Activated naive CD4-positive, alpha-beta T cell treated with anti-CD3 and anti-CD28 coated beads, Interleukin-2, amount 10 ng/mL, durations not matched to agents 7 days and 5 days (primary cell): Measurements from ENCODE around the gene TSPAN3.

ENCODE experiments used
- CTCF ChIA-PET: fragments of 350-600 bp; sonication (Branson Sonifier 250); formaldehyde crosslinking; loops from one replicate; lab custom pipeline; 2021; ENCODE audit warnings: antibody characterized with exemption; lab: Charles Lee
- DNase-seq: peaks from one replicate; pipeline ENCODE4 v3.0.0-alpha.2; 2020
- H3K27ac Mint-ChIP-seq: one replicate; pipeline ENCODE4 v1.8.0; 2021; ENCODE audit warnings: mild to moderate bottlenecking, moderate library complexity, mixed read lengths
- H3K27me3 Mint-ChIP-seq: one replicate; pipeline ENCODE4 v1.8.0; 2021; ENCODE audit warnings: mild to moderate bottlenecking, mixed read lengths
- H3K36me3 Mint-ChIP-seq: one replicate; pipeline ENCODE4 v1.8.0; 2021; ENCODE audit warnings: mixed read lengths
- H3K4me1 Mint-ChIP-seq: one replicate; pipeline ENCODE4 v1.8.0; 2021; ENCODE audit warnings: mixed read lengths
- H3K4me3 Mint-ChIP-seq: one replicate; pipeline ENCODE4 v1.8.0; 2021; ENCODE audit warnings: mild to moderate bottlenecking, moderate library complexity, mixed read lengths
- H3K9me3 Mint-ChIP-seq: one replicate; pipeline ENCODE4 v1.8.0; 2021; ENCODE audit warnings: mixed read lengths

The TSPAN3 gene

DNA sequence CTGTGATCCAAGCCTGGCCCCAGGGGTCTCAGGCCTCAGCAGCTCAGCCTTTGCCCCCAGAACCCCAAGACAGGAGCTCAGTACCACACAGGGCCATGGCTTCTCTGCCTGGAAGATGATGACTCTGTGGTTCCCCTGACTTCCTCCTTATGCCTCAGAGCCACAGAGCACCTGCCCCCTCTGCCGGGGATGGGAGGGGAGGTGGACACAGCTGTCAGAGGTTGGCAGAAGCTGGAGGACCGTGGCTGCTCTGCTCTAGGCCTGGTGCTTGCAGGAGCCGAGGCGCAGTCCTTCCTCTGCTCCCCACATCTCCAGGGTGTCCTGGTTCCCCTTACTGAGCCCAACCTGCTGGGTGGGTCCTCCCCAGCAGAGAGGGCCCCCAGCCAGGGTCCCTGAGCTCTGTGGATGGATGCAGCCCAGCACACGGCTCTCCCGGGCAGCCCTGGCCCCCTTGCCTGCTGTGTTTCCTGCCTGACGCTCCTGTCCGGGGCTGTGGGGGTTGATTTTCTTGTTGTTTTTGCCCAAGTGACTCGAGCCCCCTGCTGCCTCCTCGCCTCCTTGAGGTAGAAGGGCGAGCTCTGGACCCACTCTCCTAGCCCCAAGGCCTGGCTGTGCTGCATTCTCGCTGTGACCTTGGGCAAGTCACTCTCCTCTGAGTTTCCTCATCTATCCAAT, 39.4 kb downstream of the TSPAN3 start:
- Mint-ChIP-seq H3K4me3 (no peak overlapping the region), H3K9me3 (peaks cover 14% of the 10 kb centered on the region), H3K36me3 (peaks cover 68% of the 10 kb centered on the region), H3K27me3 (no peaks in the 10 kb centered on the region), H3K27ac (no peak overlapping the region), H3K4me1 (peaks cover 3% of the 10 kb centered on the region)
- DNase-seq = peak; percentile 52
- CTCF ChIA-PET = interaction anchor here (0.5 to 6.9 kb wide), 11 partner anchors 8 to 513 kb away, joined by 3 to 82 read pairs (median 3); no protein-coding TSS in a partner anchor

DNA sequence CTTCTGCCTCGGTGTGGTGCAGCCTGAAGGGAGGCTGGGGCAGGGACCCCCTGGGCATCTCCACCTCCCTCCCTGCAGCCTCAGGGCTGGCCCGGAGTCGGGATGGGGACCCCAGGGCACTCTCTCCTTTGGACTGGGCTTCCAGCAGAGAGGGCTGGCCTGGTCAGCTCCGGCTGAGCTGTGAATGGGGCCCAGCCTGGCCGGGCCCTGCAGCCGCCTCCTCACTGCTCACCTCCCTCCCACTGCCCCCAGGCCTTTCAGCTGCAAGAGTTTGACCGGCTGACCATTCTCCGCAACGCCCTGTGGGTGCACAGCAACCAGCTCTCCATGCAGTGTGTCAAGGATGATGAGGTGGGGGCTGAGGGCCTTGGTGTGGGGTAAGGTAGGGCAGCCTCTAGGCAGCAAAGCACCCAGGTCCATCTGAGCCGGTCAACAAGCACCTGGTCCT, 40.0 kb downstream of the TSPAN3 start:
- Mint-ChIP-seq H3K4me1 (peaks cover 5% of the 10 kb centered on the region), H3K27me3 (no peaks in the 10 kb centered on the region), H3K27ac (no peak overlapping the region), H3K4me3 (no peak overlapping the region), H3K36me3 (peaks cover 65% of the 10 kb centered on the region), H3K9me3 (peaks cover 8% of the 10 kb centered on the region)
- CTCF ChIA-PET = interaction anchor here (0.5 to 6.9 kb wide), 9 partner anchors 14 to 513 kb away, joined by 3 to 82 read pairs (median 3); no protein-coding TSS in a partner anchor
- peak; percentile 13 for DNase-seq

DNA sequence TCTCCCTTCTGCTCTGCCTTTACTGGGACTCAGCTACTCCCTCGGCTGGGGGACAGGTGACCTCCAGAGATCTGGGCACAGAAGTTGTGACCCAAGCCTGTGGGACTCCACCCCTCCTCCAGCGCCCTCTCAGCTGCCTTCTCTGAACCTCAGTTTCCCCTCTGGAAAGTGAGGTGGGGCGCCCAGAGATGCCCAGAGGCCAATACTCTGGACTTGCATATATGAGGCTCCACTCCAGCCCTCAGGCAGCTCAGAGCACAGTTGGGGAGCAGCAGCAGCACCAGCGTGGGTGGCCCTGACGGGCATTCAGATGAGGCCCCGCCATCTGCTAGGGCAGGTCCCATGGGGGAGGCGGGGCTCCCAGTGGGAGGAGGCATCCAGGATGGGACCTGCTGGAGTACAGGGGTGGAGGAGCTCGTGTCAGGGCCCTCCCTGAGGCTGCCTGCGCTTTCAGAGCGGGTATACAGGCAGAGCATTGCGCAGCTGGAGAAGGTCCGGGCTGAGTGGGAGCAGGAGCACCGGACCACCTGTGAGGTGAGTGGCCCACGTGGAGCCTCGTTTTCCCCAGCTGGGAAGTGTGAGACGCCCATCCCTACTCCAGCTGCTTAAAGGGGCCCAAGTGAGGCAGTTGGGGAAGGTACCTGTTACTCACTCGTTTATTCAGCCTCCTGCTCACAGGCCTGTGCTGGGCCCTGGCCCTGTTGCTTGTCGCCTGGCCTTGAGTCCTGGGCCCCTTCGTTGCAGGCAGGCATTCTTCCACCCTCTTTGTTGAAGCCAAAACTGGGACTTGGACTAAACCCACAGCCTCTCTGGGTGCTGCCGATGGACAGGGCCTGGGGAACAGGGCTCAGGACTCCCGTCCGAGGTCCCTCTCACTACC, 40.6 kb downstream of the TSPAN3 start:
- DNase-seq = peak; percentile 18
- Mint-ChIP-seq H3K36me3 (peaks cover 62% of the 10 kb centered on the region), H3K27ac (peak overlapping the region; percentile 28), H3K9me3 (peaks cover 4% of the 10 kb centered on the region), H3K4me3 (no peak overlapping the region), H3K4me1 (peaks cover 7% of the 10 kb centered on the region), H3K27me3 (no peaks in the 10 kb centered on the region)
- CTCF ChIA-PET = interaction anchor here (1.2 to 6.9 kb wide), 3 partner anchors 42 to 514 kb away, joined by 4 to 82 read pairs (median 9); no protein-coding TSS in a partner anchor

DNA sequence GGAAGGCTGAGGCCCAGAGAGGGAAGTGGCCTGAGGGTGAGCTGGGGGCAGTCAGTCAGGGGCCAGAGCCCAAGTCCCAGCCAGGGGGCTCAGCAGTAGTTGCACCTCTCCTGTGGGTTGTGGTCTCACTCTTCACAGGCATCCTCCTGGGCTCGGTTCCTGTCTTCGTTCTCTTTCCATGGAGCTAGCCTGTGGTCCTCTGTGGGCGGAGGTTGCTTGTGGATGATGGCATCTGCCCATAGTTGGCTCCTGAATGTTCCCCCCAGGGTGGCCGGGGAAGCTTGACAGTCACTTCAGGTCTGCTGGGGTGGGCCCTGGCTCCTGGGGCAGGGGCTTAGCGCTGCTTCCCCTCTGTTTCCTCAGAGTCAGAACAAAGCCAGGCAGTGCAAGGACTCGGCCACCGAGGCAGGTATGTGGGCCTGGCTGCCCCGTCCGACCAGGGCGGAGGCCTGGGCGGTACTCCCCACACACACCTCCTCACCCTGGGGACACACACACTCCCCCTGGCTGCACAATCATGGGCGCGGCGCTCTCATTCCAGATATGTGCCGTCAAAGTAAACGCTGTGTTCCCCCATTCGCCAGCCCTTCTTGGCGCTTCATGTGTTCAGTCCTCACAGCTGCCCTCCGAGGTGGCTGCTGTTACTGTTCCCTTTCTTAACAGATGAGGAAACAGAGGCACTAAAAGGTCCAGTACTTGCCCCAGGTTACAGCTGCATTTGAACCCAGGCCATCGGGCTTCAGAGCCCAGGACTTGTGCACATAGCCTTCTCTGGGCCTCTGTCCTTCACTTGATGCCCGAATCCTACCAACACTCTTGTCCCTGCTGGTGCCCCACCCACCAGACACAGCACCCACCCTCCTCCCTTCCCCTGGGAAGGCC, 41.5 kb downstream of the TSPAN3 start:
- H3K4me1 Mint-ChIP-seq = peaks cover 7% of the 10 kb centered on the region
- peaks cover under 1% of the 10 kb centered on the region for H3K9me3 Mint-ChIP-seq
- H3K27me3 Mint-ChIP-seq = no peaks in the 10 kb centered on the region
- CTCF ChIA-PET = interaction anchor here (6.9 kb wide), 1 partner anchor 54 kb away, joined by 82 read pairs; no protein-coding TSS in a partner anchor
- H3K36me3 Mint-ChIP-seq = peaks cover 57% of the 10 kb centered on the region
- no peak overlapping the region for H3K4me3 Mint-ChIP-seq
- H3K27ac Mint-ChIP-seq = no peak overlapping the region
- DNase-seq = peak; percentile 18

DNA sequence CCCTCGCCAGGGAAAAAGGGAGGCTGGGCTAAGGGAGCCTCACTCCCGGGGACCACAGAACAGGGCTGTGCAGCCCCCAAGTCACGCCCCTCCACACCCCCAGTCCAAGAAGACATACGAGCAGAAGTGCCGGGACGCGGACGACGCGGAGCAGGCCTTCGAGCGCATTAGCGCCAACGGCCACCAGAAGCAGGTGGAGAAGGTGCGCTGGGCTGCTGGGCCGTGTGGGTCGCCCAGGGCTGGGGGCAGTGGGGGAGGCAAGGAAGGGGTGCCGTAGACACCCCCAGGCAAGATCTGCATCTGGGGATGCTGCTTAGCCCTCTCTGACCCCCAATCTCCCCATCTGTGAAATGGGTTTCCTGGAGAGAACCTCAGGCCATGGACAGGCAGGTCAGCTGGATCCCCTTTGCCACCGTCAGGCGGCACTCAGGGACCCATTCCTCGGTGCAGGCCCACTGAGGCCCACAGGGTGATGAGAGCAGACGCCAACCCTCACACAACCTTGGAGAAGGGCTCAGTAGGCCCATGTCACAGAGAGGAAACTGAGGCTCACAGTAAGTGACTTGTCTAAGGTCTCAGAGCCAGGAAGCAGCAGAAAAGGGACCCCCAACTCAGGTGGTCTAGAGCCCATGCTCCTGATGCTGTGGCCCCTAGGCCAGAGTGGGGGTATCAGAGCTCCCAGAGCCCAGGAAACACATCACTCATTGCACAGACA, 42.3 kb downstream of the TSPAN3 start:
- Mint-ChIP-seq H3K27ac (no peak overlapping the region), H3K36me3 (peaks cover 56% of the 10 kb centered on the region), H3K27me3 (no peaks in the 10 kb centered on the region), H3K4me1 (peaks cover 15% of the 10 kb centered on the region), H3K4me3 (no peak overlapping the region), H3K9me3 (no peaks in the 10 kb centered on the region)
- CTCF ChIA-PET = interaction anchor here (6.9 kb wide), 1 partner anchor 54 kb away, joined by 82 read pairs; no protein-coding TSS in a partner anchor
- DNase-seq = peak; percentile 11

DNA sequence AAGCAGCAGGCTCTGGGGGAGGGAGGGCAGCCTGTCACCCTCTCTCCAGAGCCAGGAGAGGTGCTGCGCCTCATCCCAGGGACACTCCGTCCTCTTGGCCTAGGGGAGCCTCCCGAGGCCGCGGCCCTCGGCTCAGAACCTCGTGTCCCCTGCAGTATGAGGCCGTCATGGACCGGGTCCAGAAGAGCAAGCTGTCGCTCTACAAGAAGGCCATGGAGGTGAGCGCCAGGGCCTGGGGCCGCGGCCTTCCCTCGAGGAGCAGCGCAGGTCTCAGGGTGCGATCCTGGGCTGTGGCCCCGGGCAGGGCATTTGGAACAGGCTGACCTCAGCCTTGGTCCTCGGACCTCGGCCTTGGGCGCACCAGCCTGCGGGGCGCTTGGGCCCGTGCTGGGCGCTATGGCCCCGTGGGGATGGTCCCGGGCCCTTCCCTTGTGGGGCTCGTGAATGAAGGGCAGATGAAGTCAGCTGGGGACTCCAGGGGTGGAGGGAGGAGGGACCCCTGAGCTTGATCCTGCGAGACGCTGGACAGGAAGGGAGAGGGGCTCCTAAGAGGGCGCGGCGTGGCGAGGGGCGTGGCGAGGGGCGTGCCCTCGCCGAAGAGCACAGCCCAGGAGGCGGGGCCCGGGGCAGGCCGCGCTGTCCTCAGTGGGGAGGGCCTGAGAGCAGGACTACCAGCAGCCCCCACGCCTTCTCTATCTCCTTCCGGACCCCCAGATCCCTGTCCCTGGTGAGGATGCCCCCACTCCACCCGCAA, 43.0 kb downstream of the TSPAN3 start:
- H3K36me3 Mint-ChIP-seq = peaks cover 57% of the 10 kb centered on the region
- CTCF ChIA-PET = interaction anchor here (7.0 kb wide), 1 partner anchor 53 kb away, joined by 103 read pairs; no protein-coding TSS in a partner anchor
- peak overlapping the region; percentile 7 for H3K27ac Mint-ChIP-seq
- no peak overlapping the region for H3K4me3 Mint-ChIP-seq
- no peaks in the 10 kb centered on the region for H3K27me3 Mint-ChIP-seq
- H3K9me3 Mint-ChIP-seq = no peaks in the 10 kb centered on the region
- DNase-seq = peak; percentile 17
- H3K4me1 Mint-ChIP-seq = peaks cover 22% of the 10 kb centered on the region

DNA sequence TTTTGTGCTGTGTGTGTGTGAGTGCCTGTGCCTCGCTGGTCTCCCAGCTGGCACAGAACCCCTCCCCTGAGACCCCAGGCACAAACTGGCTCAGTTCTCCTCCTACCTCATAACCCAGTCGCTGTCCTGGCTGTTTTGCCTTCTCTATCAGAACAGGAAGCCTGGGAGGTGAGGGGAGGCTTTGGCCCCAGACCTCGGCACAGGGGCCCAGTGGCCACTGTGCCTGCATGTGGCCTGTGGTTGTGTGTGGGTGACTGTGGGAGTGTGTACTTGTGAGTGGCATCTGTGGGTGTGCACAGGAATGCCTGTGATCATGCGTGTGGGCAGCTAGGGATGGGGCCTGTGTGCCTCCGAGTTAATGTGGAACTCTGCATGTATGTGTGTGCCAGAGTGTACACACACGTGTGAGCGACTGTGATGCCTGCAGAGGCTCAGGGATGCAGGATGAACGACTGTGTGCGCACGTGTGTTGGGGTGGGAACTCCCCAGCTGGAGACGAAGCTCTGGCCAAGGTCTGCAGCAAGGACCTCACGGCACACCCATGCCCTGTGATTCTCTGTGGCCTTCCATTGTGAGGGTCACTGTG, 43.7 kb downstream of the TSPAN3 start:
- no peak overlapping the region for H3K4me3 Mint-ChIP-seq
- H3K36me3 Mint-ChIP-seq = peaks cover 60% of the 10 kb centered on the region
- peak; percentile 13 for DNase-seq
- peaks cover 29% of the 10 kb centered on the region for H3K4me1 Mint-ChIP-seq
- H3K27ac Mint-ChIP-seq = peak overlapping the region; percentile 64
- H3K27me3 Mint-ChIP-seq = no peaks in the 10 kb centered on the region
- H3K9me3 Mint-ChIP-seq = no peaks in the 10 kb centered on the region
- CTCF ChIA-PET = interaction anchor here (7.0 kb wide), 1 partner anchor 52 kb away, joined by 103 read pairs; no protein-coding TSS in a partner anchor

DNA sequence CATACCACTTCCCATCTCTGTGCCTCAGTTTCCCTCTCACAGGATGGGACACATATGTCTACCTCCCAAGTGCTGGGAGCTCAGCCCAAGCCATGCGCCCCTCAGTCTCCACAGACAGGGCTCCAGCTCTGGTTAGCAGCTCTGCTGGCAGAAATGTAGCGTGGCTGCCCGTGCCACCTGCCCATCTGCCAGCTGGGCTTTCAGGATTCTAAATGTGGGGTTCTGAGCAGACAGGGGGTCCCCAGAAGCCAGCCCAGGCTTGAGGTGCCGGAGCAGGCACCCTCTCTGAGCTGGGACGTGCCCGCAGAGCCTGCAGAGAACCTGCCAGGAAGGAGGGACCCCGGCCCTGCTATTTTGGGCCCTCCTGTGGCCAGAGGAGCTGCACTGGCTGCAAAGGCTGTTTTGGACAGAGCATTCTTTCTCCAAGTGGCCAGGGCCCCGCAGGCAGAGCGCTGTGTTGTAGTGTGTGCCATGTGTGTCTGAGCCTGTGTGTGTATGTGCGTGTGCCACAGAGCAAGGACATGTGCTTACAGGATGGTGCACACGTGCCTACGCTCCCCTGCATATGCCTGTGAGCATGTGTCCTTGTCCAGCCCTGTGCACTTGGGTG, 44.3 kb downstream of the TSPAN3 start:
- peak; percentile 10 for DNase-seq
- Mint-ChIP-seq H3K4me3 (no peak overlapping the region), H3K36me3 (peaks cover 60% of the 10 kb centered on the region), H3K4me1 (peaks cover 35% of the 10 kb centered on the region), H3K27ac (peak overlapping the region; percentile 64), H3K9me3 (no peaks in the 10 kb centered on the region), H3K27me3 (no peaks in the 10 kb centered on the region)
- CTCF ChIA-PET = interaction anchor here (7.0 kb wide), 1 partner anchor 52 kb away, joined by 103 read pairs; no protein-coding TSS in a partner anchor

DNA sequence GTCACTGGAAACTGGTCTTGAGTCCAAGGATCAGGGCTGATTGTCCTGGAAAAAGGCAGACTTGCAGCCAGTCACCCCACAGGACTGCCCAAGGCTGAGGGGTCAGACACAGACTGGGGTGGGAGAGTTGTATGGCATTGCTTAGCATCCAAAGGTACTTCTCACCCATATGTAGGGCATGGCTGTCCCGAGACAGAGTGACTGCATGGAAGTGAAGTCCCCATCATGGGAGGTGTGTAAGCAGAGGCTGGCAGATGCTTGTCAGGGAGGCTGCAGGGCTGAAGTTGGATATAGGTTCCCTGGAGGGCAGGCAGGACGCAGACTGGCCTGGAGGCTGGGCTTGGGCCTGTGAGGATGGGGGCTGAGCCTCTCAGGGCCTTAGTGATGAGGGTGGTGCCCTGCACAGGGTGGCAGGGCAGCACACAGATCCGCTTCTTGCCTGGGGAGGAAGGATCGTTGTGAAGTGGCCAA, 44.9 kb downstream of the TSPAN3 start:
- H3K27ac Mint-ChIP-seq = peak overlapping the region; percentile 69
- no peak overlapping the region for H3K4me3 Mint-ChIP-seq
- CTCF ChIA-PET = interaction anchor here (1.3 to 7.0 kb wide), 3 partner anchors 30 to 51 kb away, joined by 3 to 103 read pairs (median 46); partner anchors contain the start of gene PSTPIP1
- H3K4me1 Mint-ChIP-seq = peaks cover 38% of the 10 kb centered on the region
- DNase-seq = peak; percentile 17
- H3K27me3 Mint-ChIP-seq = no peaks in the 10 kb centered on the region
- peaks cover 59% of the 10 kb centered on the region for H3K36me3 Mint-ChIP-seq
- H3K9me3 Mint-ChIP-seq = no peaks in the 10 kb centered on the region

DNA sequence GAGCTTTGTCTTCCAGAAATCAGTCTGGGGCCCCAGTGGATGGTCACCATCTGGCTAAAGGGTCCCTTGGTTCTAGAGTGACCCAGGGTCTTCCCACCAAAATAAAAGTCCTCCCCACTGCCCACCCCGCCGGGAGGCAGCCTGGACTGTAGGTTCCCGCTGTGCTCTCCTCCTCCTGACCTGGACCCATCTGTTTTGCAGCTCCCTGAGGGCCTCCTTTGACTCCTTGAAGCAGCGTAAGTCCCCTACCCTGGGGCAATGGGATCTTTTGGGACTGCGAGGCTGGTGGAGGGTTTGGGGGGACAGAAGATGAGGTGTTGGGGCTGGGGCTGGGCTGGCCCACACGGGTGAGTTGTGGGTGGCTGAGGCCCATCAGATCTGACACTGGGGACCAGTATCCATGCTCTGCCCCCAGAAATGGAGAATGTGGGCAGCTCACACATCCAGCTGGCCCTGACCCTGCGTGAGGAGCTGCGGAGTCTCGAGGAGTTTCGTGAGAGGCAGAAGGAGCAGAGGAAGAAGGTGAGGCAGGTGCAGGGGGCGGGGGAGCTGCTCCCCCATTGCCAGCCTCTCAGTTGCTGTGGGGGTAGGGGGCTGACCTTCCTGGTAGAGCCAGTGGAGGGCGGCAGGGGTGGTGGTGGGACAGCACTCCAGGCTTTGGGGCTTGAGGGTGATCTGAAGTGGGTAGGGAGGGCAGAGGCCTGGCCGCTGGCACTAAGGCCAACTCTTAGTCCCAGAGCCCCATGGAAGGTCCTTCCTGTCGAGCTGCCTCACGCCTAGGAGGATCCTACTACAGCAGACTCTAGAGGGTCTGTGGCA, 45.6 kb downstream of the TSPAN3 start:
- CTCF ChIA-PET = interaction anchor here (1.3 to 7.0 kb wide), 5 partner anchors 29 to 518 kb away, joined by 3 to 103 read pairs (median 13); partner anchors contain the start of gene PSTPIP1
- no peaks in the 10 kb centered on the region for H3K9me3 Mint-ChIP-seq
- H3K4me3 Mint-ChIP-seq = no peak overlapping the region
- peaks cover 64% of the 10 kb centered on the region for H3K36me3 Mint-ChIP-seq
- DNase-seq = peak; percentile 2
- H3K27ac Mint-ChIP-seq = peak overlapping the region; percentile 69
- peaks cover 45% of the 10 kb centered on the region for H3K4me1 Mint-ChIP-seq
- H3K27me3 Mint-ChIP-seq = no peaks in the 10 kb centered on the region
